HG02759 (cell line): ENCODE data around the gene LRRC14B.
"Not testable (repeated sequence)": the region's sequence is repeated elsewhere in the genome, so short reads cannot be mapped to it uniquely, and the experiment has no call there.

Experiments
- ATAC-seq: cut with Tn5 transposase; IDR thresholded peaks from one replicate; pipeline ENCODE4 v1.9.1; 2021; ENCODE audit warnings: mild to moderate bottlenecking, moderate library complexity; ENCODE audit not compliant: unreplicated experiment

The LRRC14B gene

DNA sequence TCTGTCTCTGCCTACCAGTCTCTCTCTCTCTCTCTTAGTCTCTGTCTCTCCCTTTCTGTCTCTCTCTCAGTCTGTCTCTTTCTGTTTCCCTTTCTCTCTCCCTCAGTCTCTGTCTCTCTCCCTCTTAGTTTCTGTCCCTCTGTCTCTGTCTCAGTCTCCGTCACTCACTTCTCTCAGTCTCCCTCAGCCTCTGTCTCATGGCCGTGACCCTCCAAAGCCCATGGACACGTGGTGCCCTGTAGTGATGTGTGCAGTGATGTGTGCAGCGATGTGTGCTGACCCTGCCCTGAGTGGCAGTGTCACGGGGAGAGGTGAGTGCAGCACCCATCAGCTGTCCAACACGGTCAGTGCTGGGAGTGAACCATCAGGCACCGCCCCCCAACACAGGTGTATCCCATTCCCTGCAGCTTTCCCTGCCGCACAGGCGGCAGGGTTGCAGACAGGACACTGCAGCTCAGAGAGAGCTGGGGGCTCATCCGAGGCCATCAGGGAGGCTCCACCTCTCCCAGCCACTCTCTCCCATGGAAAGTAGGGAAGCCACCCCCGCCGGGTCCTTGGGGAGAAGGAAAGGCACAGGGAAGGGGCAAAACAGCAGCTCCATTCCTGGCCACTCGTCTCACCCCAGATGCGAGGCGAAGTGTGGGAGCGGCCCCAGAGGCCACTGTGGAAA is 794 bp upstream of the LRRC14B start:
- no peak for ATAC-seq

DNA sequence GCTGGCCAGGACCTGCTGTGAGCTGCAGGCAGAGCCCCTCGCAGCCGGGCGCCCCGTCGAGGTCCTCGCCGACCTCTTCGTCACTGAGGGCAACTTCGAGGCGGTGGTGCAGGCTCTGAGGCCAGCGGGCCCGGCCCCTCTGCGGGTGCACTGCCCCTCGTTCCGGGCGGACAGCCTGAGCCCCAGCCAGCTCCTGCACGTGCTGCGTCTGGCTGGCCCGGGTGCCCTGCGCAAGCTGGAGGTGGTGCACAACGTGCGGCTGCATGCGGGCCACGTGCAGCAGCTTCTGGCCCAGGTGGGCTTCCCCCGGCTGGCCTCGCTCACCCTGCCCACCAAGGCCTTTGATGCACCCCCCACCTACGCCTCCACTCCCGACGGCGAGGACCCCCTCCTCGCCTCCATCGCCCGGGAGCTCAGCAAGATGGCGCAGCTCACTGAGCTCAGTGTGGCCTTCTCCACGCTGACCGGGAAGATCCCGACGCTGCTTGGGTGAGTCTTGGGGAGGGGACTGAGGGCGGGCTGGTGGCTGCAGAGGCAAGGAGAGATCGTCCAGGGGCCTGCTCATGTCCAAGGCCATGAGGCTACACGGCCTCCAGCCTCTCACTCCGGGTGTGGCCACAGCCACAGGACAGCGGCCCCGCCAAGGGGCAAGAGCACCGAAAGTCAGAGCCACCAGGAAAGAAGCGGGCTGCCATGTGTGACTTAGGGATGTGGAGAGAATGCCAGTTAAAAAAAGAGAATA is 825 bp downstream of the LRRC14B start:
- no peak for ATAC-seq

DNA sequence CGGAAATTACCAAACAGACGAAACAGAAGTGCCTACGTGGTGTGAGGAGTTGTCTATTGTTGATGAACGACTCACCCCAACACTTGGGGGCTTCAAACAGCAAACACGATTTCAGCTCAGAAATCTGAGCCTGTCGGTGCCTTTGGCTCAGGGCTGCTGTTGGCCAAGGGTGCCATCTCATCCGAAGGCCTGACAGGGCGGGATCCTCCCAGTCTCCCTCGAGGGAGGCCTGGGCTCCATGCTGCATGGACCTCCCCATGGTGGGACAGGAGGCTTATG is 1.3 kb downstream of the LRRC14B start:
- ATAC-seq = no peak

DNA sequence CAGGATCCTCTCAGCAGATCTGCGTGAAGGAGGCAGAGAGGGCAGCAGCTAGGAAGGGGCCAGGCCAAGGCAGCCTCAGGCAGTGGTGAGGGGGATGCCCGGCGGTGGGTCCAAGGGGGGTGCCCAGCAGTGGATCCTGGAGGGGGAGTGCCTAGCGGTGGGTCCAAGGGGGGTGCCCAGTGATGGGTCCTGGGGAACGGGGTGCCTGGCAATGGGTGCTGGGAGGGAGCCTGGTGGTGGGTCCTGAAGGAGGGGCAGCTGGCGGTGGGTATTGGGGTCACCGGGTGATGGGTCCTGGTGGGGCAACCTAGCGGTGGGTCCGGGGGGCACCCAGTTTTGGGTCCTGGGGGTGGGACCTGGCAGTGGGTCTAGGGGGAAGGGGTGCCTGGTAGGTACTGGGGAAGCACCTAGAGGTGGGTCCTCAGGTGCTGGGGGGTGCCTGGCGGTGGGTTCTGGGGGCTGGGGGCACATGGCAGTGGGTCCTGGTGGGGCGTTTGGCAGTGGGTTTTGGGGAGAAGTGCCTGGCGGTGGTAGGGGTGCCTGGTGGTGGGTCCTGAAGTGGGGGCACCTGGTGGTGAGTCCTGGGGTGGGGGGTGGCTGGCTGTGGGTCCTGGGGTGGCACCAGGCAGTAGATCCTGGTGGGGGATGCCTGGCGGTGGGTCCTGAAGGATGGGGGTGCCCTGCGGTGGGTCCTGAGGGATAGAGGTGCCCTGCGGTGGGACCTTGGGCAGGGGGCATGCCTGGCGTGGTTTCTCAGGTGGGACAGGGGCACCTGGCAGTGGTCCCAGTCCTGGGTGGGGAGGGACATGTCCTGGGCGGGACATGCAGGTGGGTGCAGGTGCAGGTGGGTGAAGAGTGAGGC is 1.9 kb downstream of the LRRC14B start:
- no peak for ATAC-seq

DNA sequence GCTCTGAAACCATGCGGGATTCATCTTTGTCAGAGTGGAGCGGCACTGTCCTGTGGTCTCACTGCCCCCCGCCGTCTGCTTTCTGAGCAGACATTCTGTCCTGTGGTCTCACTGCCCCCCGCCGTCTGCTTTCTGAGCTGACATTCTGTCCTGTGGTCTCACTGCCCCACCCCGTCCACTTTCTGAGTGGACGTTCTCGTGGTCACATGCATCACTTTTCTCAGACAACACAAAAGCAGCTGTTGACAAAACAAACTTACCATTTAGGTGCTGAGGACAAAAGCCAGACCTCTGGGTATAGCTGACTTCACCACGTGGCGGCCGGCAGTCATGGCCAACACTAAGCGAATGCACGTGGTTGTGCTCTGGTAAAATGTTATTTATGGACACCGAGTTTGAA is 2.8 kb downstream of the LRRC14B start:
- no peak for ATAC-seq

DNA sequence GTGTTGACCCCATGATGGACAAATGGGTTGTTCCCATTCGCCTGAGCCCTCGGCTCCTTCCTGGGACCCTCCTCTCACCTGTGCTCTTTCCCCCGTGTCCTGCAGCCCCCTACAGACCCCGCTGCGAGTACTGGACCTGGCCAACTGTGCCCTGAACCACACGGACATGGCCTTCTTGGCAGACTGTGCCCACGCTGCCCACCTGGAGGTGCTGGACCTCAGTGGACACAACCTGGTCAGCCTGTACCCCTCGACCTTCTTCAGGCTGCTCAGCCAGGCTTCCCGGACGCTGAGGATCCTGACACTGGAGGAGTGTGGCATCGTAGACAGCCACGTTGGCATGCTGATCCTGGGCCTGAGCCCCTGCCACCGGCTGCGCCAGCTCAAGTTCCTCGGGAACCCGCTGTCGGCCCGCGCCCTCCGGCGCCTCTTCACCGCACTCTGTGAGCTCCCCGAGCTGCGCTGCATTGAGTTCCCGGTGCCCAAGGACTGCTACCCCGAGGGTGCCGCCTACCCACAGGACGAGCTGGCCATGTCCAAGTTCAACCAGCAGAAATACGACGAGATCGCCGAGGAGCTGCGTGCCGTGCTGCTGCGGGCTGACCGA is 3.4 kb downstream of the LRRC14B start:
- no peak for ATAC-seq

DNA sequence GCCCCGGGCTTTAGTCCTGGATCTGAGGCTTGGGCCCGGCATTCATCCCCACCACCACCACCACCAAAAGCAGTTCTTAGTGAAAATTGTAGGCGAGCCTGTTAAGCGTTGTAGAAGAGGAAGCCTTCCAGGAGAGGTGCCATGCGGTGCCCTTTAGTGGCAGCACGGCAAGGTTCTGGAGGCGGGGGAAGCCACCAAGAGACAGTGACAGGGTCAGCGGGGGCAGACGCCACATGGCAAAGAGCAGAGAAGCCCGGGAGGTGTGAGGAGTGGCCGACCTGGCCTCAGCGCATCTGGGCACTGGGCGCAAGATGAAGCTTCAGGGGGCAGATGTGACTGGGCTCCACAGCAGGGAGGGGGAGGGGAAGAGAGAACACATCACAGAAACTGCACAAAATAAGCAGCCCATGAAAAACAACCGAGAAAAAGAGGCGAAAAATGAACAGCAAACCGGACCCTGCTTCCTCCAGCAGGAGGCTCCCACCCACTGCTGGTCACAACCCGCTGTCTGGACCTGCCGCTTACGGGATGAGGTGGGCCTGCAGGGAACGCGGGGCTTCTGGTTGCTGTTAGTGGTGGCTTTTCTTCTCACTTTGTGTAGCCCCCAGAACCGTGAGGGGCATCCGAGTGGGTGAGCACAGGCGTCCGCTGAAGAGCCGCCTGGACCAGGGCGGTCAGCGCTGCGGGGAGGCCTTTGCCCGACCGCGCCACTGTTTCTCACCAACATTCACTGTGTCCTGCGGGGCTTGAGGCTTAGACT is 4.3 kb downstream of the LRRC14B start:
- ATAC-seq = no peak

DNA sequence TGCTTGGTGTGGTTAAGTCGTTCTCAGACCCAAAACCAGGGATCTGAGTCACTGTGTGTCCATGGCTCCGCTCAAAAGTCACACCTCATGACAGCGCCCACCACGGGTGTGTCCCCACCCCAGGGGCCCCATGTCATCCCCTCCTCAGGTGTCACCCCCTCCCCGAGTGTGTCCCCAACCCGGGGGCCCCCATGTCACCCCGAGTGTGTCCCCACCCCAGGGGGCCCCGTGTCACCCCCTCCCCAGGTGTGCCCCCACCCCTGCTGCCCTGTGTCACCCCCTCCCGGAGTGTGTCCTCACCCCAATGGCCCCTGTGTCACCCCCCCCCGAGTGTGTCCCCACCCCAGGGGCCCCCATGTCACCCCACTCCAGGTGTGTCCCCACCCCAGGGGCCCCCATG is 5.1 kb downstream of the LRRC14B start:
- no peak for ATAC-seq

DNA sequence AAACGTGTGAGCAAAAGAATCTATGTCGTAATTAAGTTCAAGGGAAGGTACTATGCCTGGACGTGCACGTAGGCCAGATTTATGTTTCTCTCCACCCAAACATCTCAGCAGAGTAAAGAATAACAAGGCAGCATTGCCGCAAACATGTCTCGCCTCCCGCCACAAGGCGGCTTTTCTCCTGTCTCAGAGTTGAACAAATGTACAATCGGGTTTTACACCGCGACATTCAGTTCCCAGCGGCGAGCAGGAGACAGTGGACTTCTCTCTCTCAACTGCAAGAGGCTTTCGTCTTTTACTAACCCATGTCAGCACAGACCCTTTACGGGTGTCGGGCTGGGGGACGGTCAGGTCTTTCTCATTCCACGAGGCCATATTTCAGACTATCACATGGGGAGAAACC is 5.7 kb downstream of the LRRC14B start:
- ATAC-seq = not testable (repeated sequence)

DNA sequence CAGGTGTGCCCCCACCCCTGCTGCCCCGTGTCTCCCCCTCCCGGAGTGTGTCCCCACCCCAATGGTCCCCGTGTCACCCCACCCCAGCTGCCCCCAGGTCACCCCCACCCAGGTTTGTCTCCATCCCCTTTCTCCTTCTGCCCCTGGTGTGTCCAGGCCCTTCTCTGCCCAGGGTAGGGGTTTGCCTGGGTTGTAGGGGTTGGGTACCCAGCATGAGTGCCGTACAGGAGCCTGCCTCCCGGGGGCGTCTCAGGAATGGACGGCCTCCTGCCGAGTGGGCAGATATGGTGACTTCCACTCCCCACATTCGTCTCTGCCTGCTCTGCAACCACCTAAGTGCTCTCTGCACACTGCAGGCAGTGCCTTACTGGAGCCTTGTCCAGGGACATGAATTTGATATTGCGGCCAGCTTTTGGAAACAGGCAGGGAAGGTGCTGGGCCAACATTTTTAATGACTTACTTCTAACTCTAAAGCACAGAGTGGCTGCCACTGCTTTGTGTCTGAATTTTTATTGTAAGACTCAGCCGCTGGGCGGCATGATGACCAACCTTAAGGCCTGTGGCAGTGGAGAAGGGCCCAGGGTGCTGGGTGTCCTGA is 6.7 kb downstream of the LRRC14B start:
- no peak for ATAC-seq

DNA sequence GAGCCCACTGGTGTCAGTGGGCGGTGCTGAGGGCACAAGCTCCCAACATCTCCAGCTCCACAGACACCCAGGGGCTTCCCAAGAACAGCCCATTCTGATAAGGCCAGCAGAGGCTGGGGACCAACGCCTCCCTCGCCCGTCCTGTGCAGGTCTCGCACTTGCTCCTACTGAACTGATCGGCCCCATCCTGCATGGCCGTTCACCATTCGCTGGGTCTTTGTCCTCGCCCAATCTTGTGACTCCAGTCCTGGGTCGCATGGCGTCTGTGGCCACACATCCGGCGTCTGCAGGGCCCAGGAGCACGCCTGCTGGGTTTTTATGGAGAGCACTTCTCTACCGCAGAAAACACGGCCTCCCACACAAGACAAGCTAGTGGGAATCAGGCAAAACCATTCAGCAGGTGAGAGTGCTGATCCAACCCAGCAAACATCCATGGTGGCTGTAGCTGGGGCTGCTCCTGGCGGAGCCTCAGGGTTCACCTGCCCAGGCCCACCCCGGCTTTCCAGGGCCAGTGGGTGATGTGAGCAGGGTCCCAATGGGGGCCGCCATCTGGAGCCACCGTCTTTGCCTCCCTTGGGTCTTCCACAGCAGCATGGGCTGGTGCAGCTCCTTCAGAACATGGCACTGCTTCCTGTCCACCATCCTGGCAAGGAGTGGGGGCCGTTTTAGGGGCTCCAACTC is 7.4 kb downstream of the LRRC14B start:
- no peak for ATAC-seq

DNA sequence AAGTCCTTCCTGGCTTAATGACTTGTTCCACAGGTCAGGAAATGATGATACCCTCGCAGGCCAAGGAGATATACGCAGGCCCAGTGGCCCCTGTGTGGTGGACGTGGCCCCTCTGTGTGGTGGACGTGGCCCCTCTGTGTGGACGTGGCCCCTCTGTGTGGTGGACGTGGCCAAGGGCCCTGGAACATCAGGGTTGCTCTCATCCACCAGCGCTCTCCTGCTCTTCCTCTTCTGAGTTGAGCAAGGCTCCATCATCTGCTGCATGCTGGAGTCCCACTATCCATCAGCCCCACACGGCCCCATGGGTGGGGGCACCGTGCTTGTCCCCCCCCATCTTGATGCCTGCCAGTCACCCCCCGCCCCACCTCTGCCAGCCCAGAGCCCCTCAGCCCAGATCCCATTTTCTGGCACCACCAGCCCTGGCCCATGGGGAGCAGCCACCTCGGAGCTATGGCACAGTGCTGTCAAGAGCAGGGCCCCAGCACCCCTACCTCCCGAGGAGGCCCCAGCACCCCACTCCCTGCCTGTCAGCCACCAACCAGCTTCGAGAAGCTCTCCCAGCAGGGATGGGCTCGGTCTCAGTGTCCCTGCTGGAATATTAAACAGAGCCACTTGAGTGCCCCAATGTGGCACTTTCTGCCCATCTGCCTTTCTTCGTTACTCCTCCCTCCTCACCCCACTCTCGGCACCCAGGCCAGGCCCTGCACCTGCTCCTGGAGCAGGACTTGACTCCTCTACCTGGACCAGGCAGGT is 8.1 kb downstream of the LRRC14B start:
- no peak for ATAC-seq

DNA sequence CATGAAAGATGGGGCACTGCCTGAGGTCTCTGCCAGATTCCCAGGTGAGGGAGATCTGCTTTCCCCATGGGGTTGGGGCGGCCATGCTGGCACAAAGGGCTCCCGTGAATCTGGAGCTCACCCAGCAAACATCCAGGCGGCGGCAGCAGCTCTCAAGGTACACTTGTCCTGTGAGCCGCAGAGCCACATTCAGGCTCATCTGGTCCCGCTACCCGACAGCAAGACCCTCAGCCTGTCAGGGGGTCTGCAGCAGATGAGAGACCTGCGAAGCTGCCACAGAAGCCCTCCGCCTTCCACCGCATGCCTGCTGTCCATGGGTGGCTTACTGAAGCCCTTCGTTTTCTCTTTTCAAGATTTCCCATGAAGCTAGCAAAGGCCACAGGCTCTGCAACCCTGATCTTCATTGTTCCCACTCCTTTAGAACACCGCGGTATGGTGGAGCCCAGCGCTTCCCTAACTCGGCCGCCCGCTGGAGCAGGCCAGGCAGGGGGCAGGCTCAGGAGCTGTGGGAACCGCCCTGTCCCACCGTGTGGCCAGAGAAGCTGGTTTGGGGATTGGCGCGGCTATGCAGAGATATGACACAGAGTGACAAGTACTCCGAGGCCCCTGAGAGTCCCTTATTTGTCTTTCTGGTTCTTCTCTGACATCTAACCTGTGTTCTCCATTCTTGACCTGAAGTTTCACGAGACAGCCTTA is 8.8 kb downstream of the LRRC14B start:
- no peak for ATAC-seq

DNA sequence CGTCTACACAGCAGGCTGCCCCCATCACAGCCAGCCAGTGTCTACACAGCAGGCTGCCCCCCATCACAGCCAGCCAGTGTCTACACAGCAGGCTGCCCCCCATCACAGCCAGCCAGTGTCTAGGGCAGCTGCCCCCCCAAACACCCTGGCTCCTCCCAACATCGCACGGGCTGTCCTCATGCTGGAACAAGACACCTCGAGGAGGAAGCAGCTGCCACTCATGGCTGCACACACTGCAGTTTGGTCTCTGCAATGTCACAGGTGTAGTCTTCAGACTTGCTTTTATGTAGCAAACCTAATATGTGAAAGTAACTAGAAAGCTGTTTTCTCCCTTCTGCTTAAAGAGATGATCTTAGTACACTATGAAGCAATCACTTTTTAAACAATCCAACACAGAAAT is 9.7 kb downstream of the LRRC14B start:
- ATAC-seq = no peak

DNA sequence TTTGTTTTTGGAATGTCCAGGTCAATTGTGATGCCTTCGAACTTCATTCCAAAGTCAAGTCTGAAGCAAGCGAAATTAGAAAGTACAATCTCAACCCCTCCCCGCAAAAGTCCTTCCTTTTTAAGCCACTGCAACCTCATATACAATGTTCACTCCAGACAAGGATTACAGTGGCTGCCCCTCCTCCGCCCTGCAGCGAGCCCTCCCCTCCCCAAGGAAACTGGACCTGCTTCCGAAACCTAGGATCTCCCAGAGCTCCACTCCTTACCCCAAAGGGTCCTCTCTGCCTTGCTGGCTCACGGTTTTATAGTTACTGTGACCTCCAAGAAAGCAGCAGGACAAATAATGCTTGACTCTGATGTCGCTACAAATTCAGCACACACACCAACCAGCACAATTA is 10.4 kb downstream of the LRRC14B start:
- no peak for ATAC-seq

DNA sequence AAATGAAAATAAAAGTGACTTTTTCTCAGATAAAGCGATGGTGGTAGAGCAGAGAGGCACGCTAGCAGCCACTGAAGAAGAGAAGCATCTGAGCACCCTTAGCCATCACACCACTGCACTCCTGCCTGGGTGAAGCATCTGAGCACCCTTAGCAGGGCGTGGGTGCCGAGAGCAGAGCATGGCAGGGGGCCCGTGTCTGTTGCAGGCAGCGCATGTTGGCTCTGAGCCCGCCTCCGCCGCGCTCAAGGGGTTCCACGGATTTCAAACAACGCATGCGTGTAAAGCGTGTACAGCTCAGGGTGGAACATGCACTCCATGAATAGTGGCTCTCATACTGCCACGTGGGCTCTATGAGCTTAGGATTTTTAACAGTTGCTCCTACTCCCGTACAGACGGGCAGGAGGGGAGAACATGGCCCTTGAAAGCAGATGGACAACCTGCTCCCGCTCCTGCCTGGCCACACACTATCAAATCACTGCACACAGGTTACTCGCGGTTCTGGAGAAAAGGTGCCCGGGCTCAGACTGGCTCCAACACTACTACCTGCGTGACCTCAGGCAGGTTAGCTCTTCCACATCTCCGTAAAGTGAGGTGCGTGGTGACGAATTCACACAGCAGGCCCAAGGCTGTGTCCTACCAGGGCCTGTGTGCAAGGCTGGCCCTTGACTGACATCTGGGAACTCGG is 12.1 kb downstream of the LRRC14B start:
- ATAC-seq = no peak

DNA sequence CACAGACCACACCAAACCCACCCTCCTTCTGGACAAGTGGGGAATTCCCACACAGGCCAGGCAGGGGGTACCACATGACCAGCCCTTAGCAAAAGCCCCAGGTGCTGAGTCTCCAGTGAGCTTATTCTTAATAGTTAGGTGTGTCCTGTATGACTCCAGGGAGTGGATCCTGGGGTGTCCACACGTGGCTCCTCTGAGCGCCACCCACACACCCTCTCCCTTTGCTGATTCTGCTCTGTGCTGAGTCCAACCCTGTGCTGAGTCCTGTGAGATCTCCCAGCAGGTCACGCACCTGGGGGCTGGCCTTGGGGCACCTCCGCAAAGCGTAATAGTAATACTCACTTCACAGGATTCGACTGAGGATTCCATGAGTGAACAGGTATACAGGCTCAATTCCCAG is 12.7 kb downstream of the LRRC14B start:
- no peak for ATAC-seq

DNA sequence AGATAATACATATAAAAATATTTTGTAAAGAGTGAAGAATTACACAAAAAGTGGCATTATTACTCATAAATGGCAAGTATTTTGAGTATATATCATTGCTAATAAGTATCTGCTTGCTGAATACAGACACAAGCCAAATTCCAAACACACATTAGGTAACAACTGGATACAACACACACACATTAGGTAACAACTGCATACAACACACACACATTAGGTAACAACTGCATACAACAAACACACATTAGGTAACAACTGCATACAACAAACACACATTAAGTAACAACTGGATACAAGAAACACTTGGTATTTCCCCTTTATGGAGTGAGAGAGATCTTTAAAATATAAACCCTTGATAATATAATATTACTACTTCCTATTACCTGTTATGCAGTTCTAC is 13.2 kb downstream of the LRRC14B start:
- no peak for ATAC-seq
